H4 (cell line): Measurements from ENCODE around the gene THRB. TPM values are rescaled to one million over a fixed set of nuclear protein-coding genes. Genes with fewer than 3 reads are reported as not detected.
A peak's percentile ranks its signal among the peaks of the same experiment; 100 is the strongest.

Experiments
- DNase-seq: peaks from one replicate; pipeline ENCODE4 v3.0.0-alpha.2; 2015; ENCODE audit warnings: low spot score
- total RNA-seq: library from RNA; depleted of rRNA; stranded (reverse); fragments of >200 nt; shearing (Covaris generic); gene quantifications from 2 replicates; pipeline ENCODE4 v1.2.3, GENCODE V29; 2014

The THRB gene
- total RNA-seq, 1 experiment from 2014 or later, result 1.2 TPM

DNA sequence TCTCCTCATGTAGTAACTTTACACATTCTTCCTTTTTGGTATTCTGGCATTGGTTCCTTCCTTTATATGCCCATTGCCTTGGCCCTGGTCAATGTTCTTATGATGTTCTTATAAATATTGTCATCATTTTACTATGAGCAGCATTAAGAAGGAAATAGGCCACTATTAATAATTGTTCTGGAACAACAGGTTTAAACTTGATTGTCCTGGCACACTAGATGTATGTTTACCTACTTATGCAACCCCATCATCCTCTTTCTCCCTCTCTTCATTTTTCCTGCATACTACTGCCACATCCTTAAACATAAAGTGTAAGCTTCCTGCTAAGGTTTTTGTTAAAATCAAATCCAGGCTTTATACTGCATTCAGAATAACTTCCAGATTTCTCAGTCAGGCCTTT is 114.7 kb downstream of the THRB start:
- DNase-seq, result no peak

DNA sequence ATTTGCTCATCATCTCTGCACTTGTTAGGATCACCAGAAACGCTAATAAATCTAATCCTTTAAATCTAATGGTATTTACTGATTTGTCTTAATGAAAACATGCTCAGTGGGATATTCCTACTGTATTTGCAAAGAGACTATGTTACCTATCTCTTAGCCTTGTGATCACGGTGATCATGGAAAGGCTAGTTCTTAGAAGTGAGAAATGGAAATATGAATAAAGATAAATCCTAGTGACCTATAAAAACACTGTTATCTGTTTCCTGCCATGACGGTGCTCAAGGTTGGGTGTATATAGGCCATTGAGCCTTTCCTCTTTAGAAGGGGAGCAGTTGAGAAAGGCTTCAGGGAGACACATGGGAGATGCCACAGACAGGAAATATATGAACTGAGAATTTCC is 116.3 kb downstream of the THRB start:
- no peak for DNase-seq

DNA sequence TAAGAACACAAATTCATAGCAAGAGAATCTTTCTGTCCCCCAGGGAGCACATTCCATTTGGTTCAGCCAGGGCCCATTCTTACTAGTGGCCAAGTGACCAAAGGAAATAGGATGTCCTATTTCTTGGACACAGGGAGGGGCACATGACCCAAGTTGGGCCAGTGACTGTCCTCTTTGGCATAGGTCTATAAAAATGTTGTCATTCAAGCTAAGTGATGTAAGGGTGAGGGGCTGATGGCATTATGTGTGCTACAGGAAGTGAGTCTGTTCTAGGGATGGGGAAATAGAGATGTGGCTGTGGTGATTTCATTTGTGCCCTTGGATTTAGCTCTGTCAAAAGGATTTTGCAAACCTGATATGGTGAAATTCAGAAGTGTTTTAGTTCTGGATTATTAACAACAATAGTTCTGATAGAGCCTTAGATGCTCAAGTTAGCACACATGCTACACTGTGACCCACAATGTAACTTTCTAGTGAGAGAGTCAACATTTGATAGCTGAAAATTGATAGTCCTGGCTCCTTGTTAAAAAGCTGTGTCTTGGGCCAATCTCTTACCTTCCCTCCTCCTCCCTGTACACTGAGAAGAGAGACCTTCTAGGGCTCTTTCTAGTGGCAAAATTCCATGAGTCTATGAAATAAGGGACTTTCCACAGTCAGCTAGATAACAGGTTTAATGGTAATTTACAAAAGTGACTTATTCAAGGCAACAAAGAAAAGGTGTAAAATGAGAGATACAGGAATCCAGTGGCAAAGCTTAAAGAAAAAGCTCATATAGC is 117.2 kb downstream of the THRB start:
- no peak for DNase-seq

DNA sequence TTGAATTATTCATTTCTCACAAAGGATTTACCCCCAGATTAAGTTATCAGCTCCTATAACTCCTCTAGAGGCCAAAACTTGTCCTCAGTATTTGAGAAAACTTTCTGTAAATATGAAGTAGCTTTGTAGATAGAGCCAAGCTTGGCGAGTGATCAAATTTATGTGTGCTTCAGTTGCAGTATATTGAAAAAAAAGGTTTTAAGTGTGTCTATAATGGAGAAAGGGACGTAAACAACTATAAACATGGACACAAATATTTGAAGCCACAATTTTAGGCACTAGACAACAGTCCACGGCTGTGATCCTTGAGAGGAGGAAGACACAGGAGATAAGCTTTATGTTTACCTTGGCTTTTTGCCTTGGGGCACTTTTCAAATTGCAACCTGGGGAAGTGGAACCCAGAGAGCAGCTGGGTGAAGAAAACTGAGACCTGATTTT is 118.7 kb downstream of the THRB start:
- DNase-seq, result no peak

DNA sequence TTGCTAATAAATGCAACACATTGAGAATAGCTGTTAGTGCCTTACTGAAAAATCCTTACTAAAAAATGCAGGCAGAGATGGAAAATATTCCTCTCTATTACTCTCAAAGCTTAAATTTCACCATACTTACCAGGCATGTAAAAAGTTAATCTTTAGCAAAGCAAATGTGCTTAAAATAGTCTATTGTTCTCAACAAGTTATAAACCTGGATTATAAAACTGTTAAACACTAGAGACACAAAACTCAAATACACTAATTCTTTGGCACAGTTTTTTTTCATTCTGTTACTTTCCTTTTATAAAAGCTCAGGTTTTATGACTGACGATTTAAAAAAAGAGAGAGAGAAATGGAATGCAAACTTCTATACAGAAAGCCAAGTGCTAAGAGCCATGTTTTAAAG is 119.8 kb downstream of the THRB start:
- no peak for DNase-seq

DNA sequence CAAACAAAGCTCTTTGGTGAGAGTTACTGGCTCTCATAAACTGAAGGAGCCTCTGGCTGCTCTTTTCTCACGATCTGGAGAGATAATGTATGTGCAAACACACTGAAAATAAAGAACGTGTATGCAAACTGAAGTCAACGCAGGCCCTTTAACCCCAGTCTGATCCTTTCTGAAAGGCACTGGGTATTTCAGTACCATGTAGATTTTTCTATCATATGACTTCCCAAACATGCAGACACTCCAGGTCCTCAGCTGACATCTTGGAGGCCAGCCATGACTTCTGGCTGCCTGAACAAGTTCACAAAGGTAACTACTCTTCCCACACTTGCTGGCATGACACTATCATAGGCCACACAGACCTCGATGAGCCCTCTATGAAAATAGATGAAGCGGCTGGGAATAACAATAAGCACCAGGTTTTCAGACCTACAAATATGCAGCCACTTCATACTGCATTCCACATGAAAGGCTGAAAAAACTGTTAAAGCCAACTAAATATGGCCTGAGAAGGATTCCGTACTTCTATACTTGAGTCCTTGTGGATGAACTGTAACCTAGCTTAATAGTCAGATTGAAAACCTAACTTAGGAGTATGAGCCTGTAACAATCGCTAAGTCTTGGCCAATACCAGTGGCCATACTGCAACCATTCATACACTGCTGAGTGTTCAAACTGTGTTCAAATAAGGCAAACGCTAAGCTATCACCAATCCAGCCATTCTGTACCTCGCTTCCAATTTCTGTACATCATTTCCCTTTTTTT is 121.3 kb downstream of the THRB start:
- no peak for DNase-seq

DNA sequence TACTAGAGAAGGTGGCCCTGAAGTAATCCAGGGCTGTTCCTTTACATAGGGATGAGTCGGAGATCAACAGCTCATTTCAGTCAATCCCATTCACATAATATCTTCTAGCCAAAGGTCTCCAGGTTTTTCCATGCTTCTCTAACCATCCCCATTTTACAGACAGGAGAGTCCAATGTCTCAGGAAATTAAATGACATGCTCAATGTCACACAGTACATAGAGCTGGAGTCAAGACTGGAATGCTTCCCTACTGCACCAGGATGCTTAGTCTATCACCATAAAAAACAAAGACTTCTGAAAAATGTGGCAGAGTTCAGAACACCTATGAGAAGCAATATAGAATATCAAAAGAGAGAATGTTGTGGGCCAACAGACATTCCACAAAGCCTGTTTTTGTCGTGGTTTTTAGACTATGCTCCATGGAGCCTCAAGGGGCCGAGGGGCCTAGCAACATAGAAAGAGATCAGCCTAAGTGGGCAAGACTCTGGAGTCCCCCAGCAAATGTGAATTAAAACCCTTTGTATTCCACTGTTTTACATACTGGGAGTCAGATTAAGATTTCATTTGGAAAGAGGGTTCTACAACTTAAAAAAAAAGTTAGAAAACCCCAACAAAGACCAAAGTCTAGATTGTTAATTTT is 122.0 kb downstream of the THRB start:
- no peak for DNase-seq

DNA sequence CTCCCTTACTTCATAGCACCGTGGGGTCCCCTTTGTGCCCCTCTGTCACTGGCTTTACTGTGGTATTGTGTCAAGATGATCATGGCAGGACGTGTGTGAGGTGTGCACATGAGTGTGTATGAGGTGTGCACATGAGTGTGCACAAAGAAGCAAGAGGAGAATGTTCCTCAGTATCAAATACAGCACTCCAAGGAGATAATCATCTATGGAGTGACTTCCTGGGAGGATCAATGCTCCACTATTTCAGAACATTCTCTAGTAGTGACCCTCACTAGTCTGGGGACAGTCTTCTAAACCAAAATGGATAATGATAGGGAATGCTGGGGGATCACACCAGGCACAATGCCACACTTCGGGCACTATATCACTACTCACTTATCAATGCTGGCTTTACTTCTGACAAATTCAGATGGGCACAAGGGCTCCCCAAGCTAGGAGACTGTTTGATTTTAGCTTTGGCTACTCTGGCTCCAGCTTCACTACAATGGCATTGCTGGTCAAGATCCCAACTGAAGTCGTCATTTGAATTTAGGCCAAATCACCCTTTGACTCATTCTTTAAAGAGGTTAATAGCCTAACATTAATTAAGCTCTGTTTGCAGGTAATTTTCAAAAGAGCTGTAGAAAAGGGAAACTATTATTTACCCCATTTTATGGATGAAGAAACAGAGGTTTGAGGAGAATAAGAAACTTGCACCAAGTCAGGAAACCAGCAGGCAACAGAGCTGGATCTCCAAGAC is 124.1 kb downstream of the THRB start:
- no peak for DNase-seq

DNA sequence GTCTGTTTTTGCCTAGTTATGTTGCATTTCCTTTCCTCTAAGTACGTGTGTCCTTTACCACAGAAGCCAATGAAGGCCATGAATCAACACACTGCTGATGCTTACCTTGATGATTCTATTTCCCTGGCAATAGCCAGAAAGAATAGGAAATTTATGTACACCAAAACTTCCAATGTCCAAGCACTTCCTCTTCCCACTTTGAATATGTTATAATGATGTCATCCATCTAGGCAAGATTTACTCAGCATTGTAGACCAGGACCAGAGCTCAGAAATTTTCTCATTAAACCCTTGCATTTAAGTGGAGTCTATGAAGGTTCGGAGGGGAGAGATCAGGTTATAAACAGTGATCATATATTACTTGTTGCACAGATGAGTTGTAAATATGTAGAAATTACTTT is 126.0 kb downstream of the THRB start:
- DNase-seq, result no peak

DNA sequence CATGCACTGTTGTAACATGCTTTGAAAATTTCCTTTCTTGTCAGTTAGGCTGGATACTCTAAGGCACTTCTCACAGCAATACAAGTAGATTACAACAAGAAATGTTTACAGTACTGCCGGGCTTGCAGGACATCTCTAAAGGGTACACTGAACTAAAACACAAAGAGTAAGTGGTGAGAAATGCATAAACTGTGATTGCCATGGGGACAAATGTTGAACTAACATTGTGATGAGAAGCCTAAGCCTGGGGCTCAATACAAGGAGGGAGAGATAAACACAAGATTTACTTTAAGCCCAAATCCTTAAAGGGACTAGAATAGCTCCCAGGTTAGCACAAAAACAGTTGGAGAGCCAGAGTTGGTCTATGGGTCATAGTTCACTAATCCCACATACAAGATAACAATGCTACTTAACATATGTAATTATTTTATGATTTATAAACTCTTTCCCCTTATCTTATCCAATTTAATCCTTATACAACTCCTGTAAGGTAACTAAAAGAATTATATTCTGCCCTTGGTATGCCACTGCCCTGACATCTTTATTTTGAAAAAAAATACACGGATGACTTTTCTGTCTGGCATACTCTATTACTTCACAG is 126.9 kb downstream of the THRB start:
- peak; percentile 45 for DNase-seq

DNA sequence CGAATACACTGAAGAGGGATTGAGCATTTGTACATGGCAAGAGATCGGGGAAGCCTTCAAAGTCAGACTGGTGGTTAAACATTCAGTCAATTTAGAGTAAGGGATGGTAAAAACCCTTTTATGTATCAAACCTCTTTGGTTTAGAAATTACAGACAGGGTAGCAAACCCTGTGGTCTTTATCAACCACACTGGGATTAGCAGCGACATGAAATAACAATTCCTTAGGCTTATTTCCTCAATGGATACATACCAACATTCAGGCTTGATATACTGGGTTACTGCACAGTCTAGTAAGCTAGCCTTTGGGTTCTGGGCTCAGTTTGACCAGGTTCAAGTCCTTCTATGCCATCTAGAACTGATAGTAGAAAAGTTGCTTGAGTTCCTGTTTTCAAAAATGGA is 127.4 kb downstream of the THRB start:
- no peak for DNase-seq

DNA sequence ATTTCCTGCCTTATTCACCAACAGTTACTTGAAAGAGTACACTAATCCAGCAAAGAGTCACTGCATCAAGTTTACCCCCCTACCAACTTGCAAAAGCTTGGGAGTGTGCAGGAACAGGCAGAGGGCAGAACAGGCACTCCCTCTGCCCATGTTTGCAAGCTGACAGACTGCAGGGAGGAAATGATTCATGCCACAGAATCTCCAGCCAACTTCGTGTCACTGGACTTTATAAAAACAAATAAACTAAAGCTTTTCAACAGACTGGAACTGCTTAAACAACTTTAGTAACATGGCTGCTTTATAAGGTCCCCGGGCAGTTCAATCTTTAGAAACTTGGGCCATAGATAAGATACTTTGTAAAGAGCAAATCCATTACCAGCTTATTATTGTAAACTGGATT is 129.5 kb downstream of the THRB start:
- DNase-seq, result peak; percentile 88

DNA sequence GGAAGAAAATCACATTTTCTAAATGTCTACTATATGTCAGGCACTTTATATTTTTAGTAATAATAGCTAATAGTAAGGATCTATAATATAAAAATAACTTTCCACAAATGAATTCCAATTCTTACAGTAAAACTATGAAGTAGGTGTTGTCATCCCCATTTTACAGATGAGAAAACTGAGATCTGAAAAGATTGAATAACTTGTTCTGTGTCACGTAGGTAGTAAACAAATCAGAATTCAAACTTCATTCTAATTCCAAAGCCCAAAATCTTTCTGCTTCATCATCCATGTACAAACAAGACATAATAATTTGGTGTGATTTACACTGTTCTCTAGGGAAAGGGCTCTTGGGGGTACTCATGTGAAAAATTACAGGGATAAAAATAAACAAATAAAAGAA is 130.3 kb downstream of the THRB start:
- no peak for DNase-seq

DNA sequence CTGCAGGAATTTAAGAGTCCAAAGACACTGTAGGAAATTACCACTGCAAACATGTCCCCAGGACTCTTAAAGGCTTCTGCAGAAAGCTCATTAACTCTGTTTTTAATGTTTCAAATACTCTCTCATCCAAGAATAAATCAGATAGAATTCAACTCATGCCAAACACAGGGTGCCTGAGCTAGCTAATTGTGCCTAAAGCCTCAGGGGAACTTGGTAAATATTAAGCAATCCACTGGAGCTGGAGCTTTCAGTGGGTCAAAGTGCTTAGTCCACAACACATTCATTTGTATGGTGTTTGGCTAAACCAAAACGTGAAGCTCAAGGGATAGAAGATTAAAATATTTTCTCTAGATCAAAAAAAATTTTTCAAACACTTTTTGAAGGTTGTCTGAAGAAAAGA is 131.4 kb downstream of the THRB start:
- no peak for DNase-seq

DNA sequence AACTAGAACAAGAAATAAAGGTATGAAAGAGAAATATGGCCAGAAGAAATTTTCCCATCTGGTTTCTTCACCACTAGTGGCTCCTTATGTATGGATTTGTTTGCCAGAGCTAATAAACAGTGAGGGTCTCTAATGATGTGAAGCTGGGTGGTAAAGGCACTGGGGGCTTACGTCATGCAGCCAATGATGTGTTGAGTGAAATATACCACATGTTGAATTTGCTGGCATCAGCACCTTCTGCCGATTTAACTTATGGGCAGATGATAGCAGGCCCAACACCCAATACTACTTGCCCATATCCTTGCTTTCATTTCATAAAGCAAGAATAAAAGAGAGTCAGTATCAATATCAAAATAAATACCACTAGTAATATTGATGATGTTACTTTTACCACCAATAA is 133.0 kb downstream of the THRB start:
- DNase-seq, result no peak

DNA sequence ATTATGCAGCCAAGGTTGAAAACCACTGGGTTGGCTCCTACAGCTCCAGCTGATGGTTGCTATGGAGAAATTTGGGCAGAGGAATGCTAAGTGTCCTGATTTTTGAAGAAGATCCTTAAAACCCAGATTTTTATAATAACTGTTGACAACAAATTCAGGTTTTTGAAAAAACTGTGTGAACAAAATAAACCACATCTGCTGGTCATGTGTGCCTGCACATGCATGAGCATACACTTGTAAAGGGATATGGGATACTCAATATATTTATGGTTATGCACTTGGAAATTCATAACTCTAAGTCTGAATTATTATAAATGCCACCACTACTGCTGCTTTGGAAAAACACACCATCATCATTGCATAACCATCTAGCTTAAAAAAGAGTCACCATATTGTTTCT is 133.7 kb downstream of the THRB start:
- no peak for DNase-seq

DNA sequence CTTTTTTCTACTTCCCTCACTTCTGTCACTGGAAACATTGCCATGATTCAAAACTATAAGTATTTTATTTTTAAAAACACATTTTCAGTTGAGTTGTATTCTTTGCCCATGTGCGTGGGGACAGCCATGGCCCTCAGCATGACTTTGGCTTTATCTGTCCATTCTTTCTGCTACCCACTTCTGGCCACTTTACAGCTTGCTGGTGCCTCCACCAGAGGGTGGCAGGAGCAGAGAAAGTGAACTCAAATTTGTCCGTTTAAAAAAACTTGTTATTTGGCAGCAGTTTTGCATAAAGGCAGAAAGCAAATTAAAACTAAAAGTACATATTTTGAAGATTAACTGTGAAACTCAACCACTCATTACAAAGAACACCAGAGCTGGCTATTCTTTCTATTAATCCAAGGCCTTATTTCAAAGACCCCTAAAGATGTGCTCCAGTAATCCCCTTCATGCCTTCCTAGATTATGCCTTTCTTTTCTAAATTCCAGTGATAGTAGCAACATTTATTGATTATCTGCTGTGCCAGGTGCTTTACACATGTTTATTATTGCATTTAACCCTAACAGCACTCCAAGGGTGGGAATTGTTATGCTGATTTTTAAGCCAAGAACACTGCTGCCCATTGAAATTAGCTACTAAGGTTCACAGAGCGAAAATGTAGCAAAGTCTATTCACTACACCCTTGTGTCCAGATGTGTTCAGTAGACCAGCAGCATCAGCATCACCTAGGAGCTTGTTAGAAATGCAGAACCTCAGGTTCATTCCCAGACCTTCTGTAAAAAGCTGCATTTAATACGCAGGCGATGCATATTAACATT is 134.8 kb downstream of the THRB start:
- no peak for DNase-seq

DNA sequence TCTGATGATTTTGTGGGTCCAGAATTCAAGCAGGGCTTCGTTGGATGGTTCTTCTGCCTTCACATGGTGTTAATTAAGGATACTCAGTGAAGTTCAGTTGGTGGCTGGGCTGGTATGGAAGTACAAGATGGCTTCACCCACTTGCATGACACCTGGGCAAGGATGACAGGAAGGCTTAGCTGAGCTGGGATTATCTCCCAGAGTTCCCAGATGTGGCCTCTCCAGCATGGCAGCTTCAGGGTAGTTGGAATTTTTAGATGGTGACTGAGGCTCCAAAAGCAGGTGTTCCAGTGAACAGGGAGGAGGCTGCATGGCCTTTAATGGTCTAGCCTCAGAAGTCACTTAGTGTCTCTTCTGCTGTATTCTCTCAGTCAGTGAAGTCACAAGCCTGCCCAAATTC is 135.5 kb downstream of the THRB start:
- DNase-seq, result no peak

DNA sequence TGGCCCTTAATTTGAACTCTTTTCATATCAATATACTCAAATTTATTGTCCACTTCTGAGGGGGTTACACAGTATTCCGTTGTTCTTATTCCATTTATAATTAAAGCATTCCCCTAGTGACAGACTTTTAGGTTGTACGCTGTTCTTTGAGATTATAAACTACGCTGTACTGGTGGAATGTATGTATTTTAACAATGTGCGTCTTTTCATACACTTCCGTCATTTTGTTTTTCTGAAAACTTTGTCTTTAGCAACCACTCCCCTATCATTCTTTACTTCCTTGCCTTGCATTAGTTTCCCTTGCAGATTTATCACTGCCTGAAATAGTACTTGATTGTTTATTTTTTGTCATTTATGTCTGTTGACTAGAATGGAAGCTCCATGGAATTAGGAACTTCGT is 137.0 kb downstream of the THRB start:
- no peak for DNase-seq

DNA sequence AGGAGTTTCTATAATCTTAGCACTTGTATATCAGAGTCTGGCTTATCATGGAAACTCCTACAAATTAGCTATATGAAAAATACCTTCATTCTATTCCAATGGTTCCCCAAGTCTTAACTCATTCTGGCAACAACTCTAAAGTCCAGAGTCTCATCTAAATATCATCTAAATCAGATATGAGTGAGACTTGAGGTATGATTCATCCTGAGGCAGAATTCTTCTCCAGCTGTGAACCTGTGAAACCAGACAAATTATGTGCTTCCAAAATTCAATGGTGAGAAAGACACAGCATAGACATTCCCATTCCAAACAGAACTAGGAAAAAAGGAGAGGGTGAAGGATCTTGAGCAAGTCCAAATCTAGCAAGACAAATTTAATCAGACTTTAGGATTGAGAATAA is 138.8 kb downstream of the THRB start:
- DNase-seq, result no peak

DNA sequence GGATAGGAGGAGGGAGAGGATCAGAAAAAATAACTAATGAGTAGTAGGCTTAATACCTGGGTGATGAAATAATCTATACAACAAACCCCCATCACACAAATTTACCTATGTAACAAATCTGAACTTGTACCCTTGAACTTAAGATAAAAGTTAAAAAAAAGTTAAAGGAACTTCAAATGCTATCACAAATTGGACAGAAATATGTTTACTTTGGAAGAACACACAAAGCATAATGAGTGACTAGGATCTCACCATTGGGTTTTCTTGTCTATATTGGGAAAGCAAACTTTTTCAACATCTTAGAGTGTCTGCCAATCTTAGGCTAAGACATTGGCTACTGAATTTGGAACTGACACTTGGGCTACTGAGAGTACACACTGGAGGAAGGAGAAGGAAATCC is 140.4 kb downstream of the THRB start:
- no peak for DNase-seq
